HepG2 (cell line): Measurements from ENCODE around the gene DENND11.
A peak's percentile ranks its signal among the peaks of the same experiment; 100 is the strongest.

Source experiments
- CBFB ChIP-seq: sonication (generic); formaldehyde crosslinking; IDR thresholded peaks from 2 replicates; pipeline ENCODE4 v1.4.0; 2020; ENCODE audit warnings: missing genetic modification reagents
- MNT ChIP-seq: fragments of 450-650 bp; IDR thresholded peaks from 2 replicates; pipeline ENCODE4 v1.6.1; 2016
- TCF7L2 ChIP-seq: IDR thresholded peaks from 2 replicates; pipeline ENCODE4 v1.6.1; 2011; ENCODE audit warnings: mild to moderate bottlenecking, low read depth, low read length, moderate library complexity
- ZNF614 ChIP-seq: IDR thresholded peaks from 2 replicates; pipeline ENCODE4 v1.6.1; 2018; ENCODE audit warnings: missing biosample characterization, missing genetic modification reagents, inconsistent platforms, borderline replicate concordance

- TF ChIP-seq MNT (peak; percentile 35; the same call in 1 of the 2 replicates), CBFB (CRISPR knock-in tag) (peak; percentile 97), ZNF614 (CRISPR knock-in tag) (peak; percentile 89; the same call in 1 of the 2 replicates), TCF7L2 (no peak)
Measured at GRCh38 chr7:141737836-141738591, 36.0 kb upstream of the DENND11 start, which contains the start of gene SSBP1.
